CD4-positive, alpha-beta T cell (primary cell): ENCODE measurements around the gene KCNAB1. TPM values are rescaled to one million over a fixed set of nuclear protein-coding genes. Genes with fewer than 3 reads are reported as not detected.

Source experiments
- ATAC-seq: fragments of 200-7000 bp; cut with Tn5 transposase; one replicate; pipeline ENCODE4 v1.10.0; 2022; ENCODE audit warnings: mild to moderate bottlenecking; ENCODE audit not compliant: poor library complexity
- CTCF ChIA-PET: fragments of 350-600 bp; sonication (Branson Sonifier 250); formaldehyde crosslinking; loops from one replicate; lab custom pipeline; 2021; ENCODE audit warnings: antibody characterized with exemption, inconsistent platforms; lab: Charles Lee
- POLR2A ChIA-PET: fragments of 350-600 bp; sonication (Branson Sonifier 250); formaldehyde crosslinking; loops from one replicate; lab custom pipeline; 2021; ENCODE audit warnings: antibody characterized with exemption, inconsistent platforms; lab: Charles Lee
- DNase-seq, 14 experiments: peaks; one replicate each; pipeline ENCODE4 v3.0.0-alpha.2; 2013 to 2020; ENCODE audit warnings: mixed read lengths in 2 of 14
- H3K27ac ChIP-seq, 2 donors: one replicate each; pipeline versions ENCODE4 v1.5.1 to v1.7.0; 2013; ENCODE audit warnings: low read length in 2 of 2, low read depth in 1 of 2, mild to moderate bottlenecking in 1 of 2
- H3K27me3 ChIP-seq, 2 experiments: 1 replicate in 1 of 2; 2 replicates in 1 of 2; pipeline versions ENCODE4 v1.6.1 to v1.7.0; 2013; ENCODE audit warnings: low read length in 2 of 2, control low read depth in 1 of 2, mild to moderate bottlenecking in 1 of 2, moderate library complexity in 1 of 2; ENCODE audit not compliant: insufficient read depth in 2 of 2, control insufficient read depth in 1 of 2
- H3K36me3 ChIP-seq: one replicate; pipeline ENCODE4 v1.6.1; 2013; ENCODE audit warnings: low read length, control low read depth; ENCODE audit not compliant: insufficient read depth
- H3K4me1 ChIP-seq: one replicate; pipeline ENCODE4 v1.6.1; 2013; ENCODE audit warnings: low read length, control low read depth; ENCODE audit not compliant: insufficient read depth
- H3K4me3 ChIP-seq: one replicate; pipeline ENCODE4 v1.5.1; 2013; ENCODE audit warnings: mild to moderate bottlenecking, low read length, moderate library complexity
- H3K9me3 ChIP-seq, 2 experiments: 1 replicate in 1 of 2; 2 replicates in 1 of 2; pipeline versions ENCODE4 v1.6.1 to v1.7.0; 2013; ENCODE audit warnings: low read length in 2 of 2, mild to moderate bottlenecking in 2 of 2, control low read depth in 1 of 2, moderate library complexity in 1 of 2; ENCODE audit not compliant: control insufficient read depth in 1 of 2, insufficient read depth in 1 of 2
- H3K27ac Mint-ChIP-seq: one replicate; pipeline ENCODE4 v1.8.0; 2020; ENCODE audit warnings: mixed read lengths
- H3K27me3 Mint-ChIP-seq: one replicate; pipeline ENCODE4 v1.8.0; 2021; ENCODE audit warnings: mixed read lengths
- H3K36me3 Mint-ChIP-seq: one replicate; pipeline ENCODE4 v1.8.0; 2021; ENCODE audit warnings: low read depth, mixed read lengths
- H3K4me1 Mint-ChIP-seq: one replicate; pipeline ENCODE4 v1.8.0; 2021; ENCODE audit warnings: low read depth, mixed read lengths
- H3K4me3 Mint-ChIP-seq: one replicate; pipeline ENCODE4 v1.8.0; 2020; ENCODE audit warnings: mild to moderate bottlenecking, mixed read lengths
- H3K9me3 Mint-ChIP-seq: one replicate; pipeline ENCODE4 v1.8.0; 2020; ENCODE audit warnings: mixed read lengths
- intact Hi-C, 2 experiments: fragments of 100-400 bp; cut with DNase I in 1 of 2; cut with micrococcal nuclease in 1 of 2; formaldehyde crosslinking; loops; one replicate each; pipeline versions ENCODE4 v1.15.1 to v1.9.0; 2023 to 2025; cut with DNase I, micrococcal nuclease
- total RNA-seq, 174 experiments: library from RNA in 2 of 174; stranded (reverse) in 2 of 174; gene quantifications; one replicate each; pipeline ENCODE4 v1.2.3 and lab custom pipeline; 2021 to 2026
- TF ChIP-seq, protein P1 (sequence below): fragments of 200-600 bp; IDR thresholded peaks from one replicate; pipeline ENCODE4 v1.8.0; 2022; ENCODE audit warnings: antibody characterized with exemption, mild to moderate bottlenecking

Gene KCNAB1
- total RNA-seq, 2 experiments from 2014 or later, result 0.14 TPM; not detected in 1

DNA sequence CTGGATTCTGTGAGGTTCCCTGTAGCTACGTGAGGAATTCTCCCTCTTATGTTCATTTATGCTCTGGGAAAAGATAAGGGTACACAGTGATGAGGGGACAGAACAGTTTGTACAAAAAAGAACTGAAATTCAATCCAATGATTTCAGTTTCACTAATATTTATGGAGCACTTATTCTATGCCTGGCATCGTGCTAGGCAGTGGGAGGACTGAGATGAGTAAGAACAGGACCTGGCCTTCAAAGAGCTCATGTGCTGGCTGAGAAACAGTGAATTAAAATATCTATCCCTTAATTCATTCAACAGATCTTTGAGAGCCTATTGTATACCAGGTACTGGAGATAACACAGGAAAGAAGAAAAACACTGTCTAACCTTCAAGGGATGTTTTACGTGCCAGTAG is 412.4 kb downstream of the KCNAB1 start:
- no peak for DNase-seq
- Histone ChIP-seq H3K27me3 (no peaks in the 10 kb centered on the region), H3K36me3 (peaks cover 8% of the 10 kb centered on the region), H3K4me3 (no peak overlapping the region), H3K4me1 (no peaks in the 10 kb centered on the region), H3K9me3 (no peaks in the 10 kb centered on the region), H3K27ac (no peak overlapping the region)
- ChIA-PET POLR2A (no interaction called here), CTCF (interaction anchor here (1.0 kb wide), 1 partner anchor 605 kb away, joined by 3 read pairs; no protein-coding TSS in a partner anchor)
- no peak overlapping the region for H3K4me3 Mint-ChIP-seq
- no peaks in the 10 kb centered on the region for H3K27me3 Mint-ChIP-seq
- intact Hi-C loops, result no loop called here
- no peaks in the 10 kb centered on the region for H3K9me3 Mint-ChIP-seq
- TF ChIP-seq, protein P1, sequence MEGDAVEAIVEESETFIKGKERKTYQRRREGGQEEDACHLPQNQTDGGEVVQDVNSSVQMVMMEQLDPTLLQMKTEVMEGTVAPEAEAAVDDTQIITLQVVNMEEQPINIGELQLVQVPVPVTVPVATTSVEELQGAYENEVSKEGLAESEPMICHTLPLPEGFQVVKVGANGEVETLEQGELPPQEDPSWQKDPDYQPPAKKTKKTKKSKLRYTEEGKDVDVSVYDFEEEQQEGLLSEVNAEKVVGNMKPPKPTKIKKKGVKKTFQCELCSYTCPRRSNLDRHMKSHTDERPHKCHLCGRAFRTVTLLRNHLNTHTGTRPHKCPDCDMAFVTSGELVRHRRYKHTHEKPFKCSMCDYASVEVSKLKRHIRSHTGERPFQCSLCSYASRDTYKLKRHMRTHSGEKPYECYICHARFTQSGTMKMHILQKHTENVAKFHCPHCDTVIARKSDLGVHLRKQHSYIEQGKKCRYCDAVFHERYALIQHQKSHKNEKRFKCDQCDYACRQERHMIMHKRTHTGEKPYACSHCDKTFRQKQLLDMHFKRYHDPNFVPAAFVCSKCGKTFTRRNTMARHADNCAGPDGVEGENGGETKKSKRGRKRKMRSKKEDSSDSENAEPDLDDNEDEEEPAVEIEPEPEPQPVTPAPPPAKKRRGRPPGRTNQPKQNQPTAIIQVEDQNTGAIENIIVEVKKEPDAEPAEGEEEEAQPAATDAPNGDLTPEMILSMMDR, result no peak
- no peak for ATAC-seq
- H3K27ac Mint-ChIP-seq, result no peak overlapping the region
- H3K36me3 Mint-ChIP-seq, result peaks cover 23% of the 10 kb centered on the region
- no peaks in the 10 kb centered on the region for H3K4me1 Mint-ChIP-seq

GRCh38 chr3:156533205-156533604 is 412.8 kb downstream of the KCNAB1 start:
- Histone ChIP-seq H3K27me3 (no peaks in the 10 kb centered on the region), H3K9me3 (no peaks in the 10 kb centered on the region), H3K4me1 (no peaks in the 10 kb centered on the region), H3K36me3 (peaks cover 8% of the 10 kb centered on the region), H3K4me3 (no peak overlapping the region), H3K27ac (no peak overlapping the region)
- ChIA-PET CTCF (interaction anchor here (1.0 kb wide), 1 partner anchor 604 kb away, joined by 3 read pairs; no protein-coding TSS in a partner anchor), POLR2A (no interaction called here)
- Mint-ChIP-seq H3K4me3 (no peak overlapping the region), H3K36me3 (peaks cover 27% of the 10 kb centered on the region), H3K27me3 (no peaks in the 10 kb centered on the region), H3K9me3 (no peaks in the 10 kb centered on the region), H3K27ac (no peak overlapping the region), H3K4me1 (no peaks in the 10 kb centered on the region)
- TF ChIP-seq, protein P1, result no peak
- intact Hi-C loops, result no loop called here
- ATAC-seq (no peak), DNase-seq (no peak)

- peaks cover 45% of the 10 kb centered on the region for H3K36me3 Mint-ChIP-seq
- intact Hi-C loops, result no loop called here
- ATAC-seq, result no peak
Measured at GRCh38 chr3:156535162-156535627, 414.8 kb downstream of the KCNAB1 start.

More at GRCh38 chr3:156535162-156535627, 414.8 kb downstream of the KCNAB1 start:
- Mint-ChIP-seq H3K27me3 (no peaks in the 10 kb centered on the region), H3K27ac (no peak overlapping the region), H3K4me1 (no peaks in the 10 kb centered on the region), H3K4me3 (no peak overlapping the region), H3K9me3 (no peaks in the 10 kb centered on the region)
- Histone ChIP-seq H3K36me3 (peaks cover 24% of the 10 kb centered on the region), H3K9me3 (no peaks in the 10 kb centered on the region), H3K27ac (no peak overlapping the region), H3K4me1 (no peaks in the 10 kb centered on the region), H3K27me3 (no peaks in the 10 kb centered on the region), H3K4me3 (no peak overlapping the region)
- CTCF ChIA-PET, result interaction anchor here (1.4 kb wide), 1 partner anchor 11 kb away, joined by 3 read pairs; no protein-coding TSS in a partner anchor
- POLR2A ChIA-PET, result interaction anchor here (0.7 to 2.2 kb wide), 2 partner anchors 20 to 602 kb away, joined by 7 read pairs; partner anchors contain the start of gene SSR3
- DNase-seq, result no peak
- TF ChIP-seq, protein P1, result no peak
